ENCODE results near the gene PLRG1.

Gene PLRG1

DNA sequence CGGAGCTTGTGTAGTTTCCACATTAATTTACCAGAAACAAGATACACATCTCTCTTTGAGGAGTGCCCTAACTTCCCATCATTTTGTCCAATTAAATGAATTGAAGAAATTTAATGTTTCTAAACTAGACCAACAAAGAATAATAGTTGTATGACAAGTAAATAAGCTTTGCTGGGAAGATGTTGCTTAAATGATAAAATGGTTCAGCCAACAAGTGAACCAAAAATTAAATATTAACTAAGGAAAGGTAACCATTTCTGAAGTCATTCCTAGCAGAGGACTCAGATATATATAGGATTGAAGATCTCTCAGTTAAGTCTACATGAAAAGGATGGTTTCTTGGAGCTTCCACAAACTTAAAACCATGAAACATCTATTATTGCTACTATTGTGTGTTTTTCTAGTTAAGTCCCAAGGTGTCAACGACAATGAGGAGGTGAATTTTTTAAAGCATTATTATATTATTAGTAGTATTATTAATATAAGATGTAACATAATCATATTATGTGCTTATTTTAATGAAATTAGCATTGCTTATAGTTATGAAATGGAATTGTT lies 12.6 kb upstream of the PLRG1 start, which contains the start of gene FGB:
TSS of gene FGB (plus strand) at position 315 of the 558 bp plus-strand sequence. CDS start at position 323, 8 bp downstream.
- DNase-seq (ENCODE audit: low read depth), result no peak
- H3K4me3 ChIP-seq (ENCODE audit: low read depth, low read length), result no peak within 1 kb of the TSS
- TF ChIP-seq CTCF (IDR thresholded peaks at IDR 0.05; ENCODE audit: low read depth, low read length, missing control alignments), result no peak

GRCh38 chr4:154560824-154561231 lies 10.6 kb upstream of the PLRG1 start:
- H3K4me3 ChIP-seq (ENCODE audit: low read depth, low read length), result no peak overlapping the region
- no peak for DNase-seq (ENCODE audit: low read depth)
- no peak for TF ChIP-seq CTCF (IDR thresholded peaks at IDR 0.05; ENCODE audit: low read depth, low read length, missing control alignments)

DNA sequence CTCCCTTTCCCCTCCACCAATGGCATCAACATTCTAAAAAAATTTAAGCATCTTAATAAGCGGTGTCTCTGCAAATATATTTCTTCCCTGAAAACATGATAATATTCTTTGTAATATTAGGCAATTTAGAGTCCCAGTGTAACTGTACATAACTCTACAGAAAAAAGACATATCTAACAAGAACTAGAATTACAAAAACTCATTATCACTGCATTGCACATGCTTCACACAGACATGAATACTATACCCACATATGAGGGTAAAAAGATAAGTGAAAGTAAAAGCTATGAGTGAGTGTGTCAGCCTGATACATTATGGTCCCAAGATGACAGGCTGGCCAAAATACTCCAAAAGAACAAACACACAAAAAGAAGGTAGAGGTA lies 10.2 kb upstream of the PLRG1 start:
- no peak for TF ChIP-seq CTCF (IDR thresholded peaks at IDR 0.05; ENCODE audit: low read depth, low read length, missing control alignments)
- no peak overlapping the region for H3K4me3 ChIP-seq (ENCODE audit: low read depth, low read length)
- DNase-seq (ENCODE audit: low read depth), result no peak

- peak; percentile 18 for DNase-seq (ENCODE audit: low read depth)
- H3K4me3 ChIP-seq (ENCODE audit: low read depth, low read length), result no peak overlapping the region
- TF ChIP-seq CTCF (IDR thresholded peaks at IDR 0.05; ENCODE audit: low read depth, low read length, missing control alignments), result peak; percentile 57
Measured at GRCh38 chr4:154559494-154560418, 9.6 kb upstream of the PLRG1 start.

- no peak for DNase-seq (ENCODE audit: low read depth)
- no peak for TF ChIP-seq CTCF (IDR thresholded peaks at IDR 0.05; ENCODE audit: low read depth, low read length, missing control alignments)
Measured at GRCh38 chr4:154559141-154559493, 8.9 kb upstream of the PLRG1 start.

DNA sequence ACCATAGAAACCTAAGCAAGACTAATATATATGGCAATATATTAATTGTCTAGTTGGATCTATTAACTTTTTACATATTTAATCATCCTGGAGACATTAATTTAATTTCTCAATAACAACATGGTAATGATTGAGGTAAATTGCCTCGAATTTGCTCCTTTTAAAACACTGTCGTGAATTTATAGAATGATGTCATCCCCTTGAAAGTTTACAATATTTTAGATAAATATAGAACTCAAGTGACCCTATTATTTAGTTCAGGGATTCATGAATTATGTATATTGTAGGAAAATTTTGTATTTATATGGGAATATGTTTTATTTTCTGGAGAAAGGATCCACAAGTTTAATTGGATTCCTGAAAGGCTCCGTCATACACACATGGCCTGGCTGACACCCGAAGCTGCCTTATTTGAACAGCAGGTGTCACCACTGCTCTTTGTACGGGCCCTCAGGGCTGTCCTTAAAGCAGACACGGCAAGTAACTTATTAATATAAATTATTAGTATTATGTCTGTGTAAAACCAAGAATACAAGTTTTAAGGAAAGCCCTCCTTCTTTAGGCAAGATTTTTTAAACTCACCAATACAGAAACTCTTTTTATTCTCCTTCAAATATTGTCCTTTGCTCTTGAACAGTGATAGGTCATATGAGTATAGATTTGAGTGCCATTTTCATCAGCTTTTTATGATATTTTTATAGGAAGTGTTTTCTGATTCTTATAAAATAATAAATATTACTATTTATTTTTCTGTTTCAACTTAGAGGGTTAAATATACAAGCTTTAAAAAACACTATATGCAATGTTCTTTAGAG lies 1.9 kb upstream of the PLRG1 start:
- no peak overlapping the region for H3K4me3 ChIP-seq (ENCODE audit: low read depth, low read length)
- peak; percentile 66 for TF ChIP-seq CTCF (IDR thresholded peaks at IDR 0.05; ENCODE audit: low read depth, low read length, missing control alignments)
- peak; percentile 43 for DNase-seq (ENCODE audit: low read depth)

More at GRCh38 chr4:154559141-154559493, 8.9 kb upstream of the PLRG1 start:
- no peak overlapping the region for H3K4me3 ChIP-seq (ENCODE audit: low read depth, low read length)
